GM18511 (cell line): ENCODE results near the gene TANGO6.

ENCODE experiments used
- ATAC-seq: cut with Tn5 transposase; IDR thresholded peaks from one replicate; pipeline ENCODE4 v1.9.1; 2021; ENCODE audit warnings: mild to moderate bottlenecking, moderate library complexity; ENCODE audit not compliant: unreplicated experiment

TANGO6 gene

DNA sequence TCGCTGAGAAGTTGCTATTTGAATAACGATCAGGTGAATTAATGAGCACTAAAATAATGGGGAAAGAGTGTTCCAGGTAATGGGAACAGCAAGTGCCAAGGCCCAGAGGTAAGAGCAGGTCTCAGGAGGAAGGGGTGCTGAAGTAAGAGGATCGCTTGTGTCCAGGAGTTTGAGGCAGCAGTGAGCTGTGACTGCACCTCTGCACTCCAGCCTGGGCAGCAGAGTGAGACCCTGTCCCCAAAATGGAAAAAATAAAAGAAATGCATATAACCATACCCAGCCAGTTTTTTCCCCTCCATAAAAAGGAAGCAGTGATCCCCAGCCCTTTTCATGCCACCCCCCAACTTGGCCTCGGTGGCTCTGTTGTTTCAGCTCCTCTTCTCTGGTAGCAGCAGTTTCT is 245.4 kb downstream of the TANGO6 start:
- ATAC-seq = no peak

DNA sequence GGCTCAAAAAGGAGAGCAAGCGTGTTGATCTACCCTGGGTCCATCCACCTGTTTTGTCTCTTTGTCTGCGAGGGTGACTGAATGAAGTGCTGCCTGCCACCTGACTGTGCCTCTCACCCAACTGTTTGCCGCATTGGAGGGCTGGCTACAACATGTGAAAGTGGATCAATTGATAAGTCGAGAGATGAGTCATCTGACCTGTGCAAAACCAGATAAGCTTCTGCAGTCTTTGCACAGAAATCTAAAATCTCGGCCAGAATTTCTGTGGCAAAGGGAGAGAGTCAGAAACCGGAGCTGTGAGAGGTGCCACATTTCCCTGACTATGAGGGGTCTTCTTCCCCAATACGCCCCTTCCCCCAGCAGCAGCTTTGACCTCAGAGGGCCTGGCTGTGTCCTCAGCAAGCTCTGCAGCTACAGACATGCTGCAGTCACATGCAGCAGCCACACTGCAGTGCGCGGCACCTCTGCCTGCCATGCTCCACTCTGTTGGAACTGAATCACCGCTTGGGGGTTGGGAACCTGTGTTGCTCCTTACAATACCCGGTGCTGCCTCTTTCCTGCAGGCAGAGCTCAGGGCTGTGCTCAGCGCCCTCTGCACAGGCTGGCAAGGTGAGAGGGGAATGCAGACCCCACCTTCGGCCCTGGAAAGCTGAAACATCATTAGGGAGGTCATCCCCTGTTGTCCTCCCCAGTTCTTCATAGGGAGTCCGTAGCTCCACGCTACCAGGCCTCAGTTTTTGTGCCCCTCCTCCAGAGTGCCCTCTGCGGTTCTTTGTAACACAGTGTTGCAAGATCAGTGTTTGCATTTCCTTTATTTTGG is 246.0 kb downstream of the TANGO6 start:
- ATAC-seq = no peak

DNA sequence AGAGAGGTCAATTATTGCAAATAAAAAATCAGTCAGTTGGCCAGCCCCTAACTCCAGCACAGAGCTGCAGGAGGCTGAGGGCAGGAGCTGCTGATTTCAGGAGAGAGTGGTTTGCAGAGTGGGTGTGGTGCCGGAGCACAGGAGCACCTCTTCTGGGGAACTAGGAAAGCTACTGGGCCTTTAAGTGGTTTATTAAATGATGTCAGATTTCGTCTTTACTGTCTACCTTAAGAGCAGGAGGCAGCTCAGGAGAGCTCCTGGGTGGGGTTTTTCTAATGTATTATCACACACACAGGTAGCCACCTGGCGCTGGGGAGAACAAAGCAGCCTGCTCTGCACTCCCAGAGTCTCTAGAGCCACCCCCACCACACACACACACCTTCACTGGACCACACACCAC is 250.6 kb downstream of the TANGO6 start:
- ATAC-seq = no peak

DNA sequence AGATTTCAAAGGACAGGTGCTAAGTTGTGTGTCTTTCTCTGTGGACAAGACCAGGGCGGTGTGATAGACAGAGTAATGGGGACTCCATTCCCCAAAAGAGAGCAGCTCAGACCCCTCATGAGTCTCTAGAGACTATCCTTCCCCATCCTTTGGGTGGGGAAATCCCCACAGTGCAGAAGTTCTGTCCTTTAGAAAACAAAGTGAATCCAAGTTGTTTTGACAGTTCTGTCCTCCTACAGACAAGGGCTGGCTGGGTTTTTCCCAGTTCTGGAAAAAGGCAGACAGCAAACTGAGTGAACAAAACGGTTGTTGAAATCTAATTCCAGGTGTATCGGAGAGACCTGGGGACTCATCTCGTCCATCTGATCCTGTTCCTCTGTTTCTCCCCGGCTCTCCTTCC is 251.2 kb downstream of the TANGO6 start:
- ATAC-seq = no peak

DNA sequence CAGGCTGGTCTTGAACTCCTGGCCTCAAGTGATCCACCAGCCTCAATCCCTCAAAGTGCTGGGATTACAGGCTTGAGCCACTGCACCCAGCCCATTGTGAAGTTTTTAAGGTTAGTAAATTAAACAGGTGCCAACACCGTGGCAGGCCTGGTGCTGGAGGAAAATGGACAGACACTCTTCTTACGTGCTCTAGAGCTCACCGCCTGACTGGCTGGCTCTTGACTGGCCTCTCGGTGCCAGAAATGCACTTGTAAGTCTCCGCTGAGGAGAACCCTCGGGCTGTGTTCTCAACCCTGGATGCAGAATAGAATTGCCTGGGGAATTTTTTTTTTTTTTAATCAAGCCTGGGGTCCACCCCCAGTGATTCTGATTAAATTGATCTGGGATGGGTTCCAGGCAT is 251.9 kb downstream of the TANGO6 start:
- no peak for ATAC-seq

DNA sequence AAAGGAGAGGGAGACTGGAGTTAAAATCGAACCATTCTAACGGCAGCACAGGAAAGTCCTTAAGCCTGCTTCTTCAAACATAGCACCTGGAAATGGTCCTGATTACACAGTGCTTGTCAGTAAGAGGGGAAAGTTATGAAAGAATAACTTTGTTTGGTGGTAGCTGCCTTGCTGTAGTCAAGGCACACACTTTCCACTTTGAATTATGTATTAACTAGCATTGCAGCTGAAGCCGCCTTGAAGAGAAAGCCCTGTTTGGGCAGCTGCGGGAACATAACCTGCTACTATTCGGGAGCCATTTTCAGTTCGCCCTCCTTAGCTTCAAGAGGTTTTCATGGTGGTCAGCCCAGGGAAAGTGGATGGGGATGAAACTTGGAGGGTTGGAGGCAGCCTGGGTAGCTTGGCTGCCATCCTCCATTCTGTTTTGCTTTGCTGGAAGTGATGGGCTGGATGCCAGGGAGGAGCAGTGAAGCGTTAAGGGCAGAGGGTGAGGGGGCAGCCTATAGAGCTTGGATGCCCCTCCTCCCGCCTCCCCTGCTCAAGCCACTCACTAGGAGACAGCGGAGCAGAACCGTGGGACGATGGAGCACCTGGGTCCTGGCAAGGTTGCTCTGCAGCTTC is 256.9 kb downstream of the TANGO6 start:
- no peak for ATAC-seq

DNA sequence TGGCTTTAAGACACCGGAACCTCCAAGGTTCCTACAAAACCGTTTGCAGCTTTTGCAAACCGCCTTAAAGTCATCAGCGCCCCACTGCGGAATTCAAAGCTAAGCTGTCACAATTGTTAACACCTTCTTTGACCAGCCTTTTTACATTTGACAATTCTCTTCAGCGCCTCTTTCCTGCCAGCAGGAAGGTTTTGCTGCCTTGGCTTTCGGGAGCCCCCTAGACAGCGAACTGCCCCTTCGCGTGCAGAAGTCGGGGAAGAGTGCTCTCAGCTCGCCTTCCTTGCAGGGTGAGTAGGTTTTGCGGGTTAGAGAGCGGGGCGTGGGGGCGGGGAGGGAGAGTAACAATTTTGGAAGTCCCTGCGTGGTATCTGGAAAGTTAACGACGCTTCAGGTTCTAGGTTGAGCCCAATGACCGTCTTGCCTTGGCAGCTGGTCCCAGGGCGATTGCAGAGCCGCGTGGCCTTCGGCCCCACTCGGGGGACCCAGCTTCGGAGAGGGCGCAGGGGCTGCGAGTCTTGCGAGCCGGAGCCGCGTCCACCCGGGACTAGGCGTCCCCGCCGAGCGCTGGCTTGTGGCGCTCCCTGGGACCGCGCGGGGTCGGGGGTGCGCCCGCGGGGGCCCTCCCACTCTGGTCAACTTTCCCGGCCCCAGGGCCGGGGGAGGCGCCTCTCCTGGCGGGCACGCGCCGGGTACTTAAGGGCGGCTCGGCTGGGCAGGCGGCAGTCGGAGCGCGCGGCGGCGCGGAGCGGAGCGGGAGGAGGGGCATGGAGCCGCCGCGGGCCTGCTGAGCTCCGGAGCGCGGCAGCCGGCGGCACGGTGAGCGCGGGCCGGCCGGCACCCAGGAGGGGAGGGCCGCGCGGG is 262.4 kb downstream of the TANGO6 start, which contains the start of gene HAS3:
Gene HAS3 (plus strand): TSS at position 153 of the 861 bp plus-strand sequence. CDS start 3,743 bp downstream, outside the sequence.
- no peak for ATAC-seq

DNA sequence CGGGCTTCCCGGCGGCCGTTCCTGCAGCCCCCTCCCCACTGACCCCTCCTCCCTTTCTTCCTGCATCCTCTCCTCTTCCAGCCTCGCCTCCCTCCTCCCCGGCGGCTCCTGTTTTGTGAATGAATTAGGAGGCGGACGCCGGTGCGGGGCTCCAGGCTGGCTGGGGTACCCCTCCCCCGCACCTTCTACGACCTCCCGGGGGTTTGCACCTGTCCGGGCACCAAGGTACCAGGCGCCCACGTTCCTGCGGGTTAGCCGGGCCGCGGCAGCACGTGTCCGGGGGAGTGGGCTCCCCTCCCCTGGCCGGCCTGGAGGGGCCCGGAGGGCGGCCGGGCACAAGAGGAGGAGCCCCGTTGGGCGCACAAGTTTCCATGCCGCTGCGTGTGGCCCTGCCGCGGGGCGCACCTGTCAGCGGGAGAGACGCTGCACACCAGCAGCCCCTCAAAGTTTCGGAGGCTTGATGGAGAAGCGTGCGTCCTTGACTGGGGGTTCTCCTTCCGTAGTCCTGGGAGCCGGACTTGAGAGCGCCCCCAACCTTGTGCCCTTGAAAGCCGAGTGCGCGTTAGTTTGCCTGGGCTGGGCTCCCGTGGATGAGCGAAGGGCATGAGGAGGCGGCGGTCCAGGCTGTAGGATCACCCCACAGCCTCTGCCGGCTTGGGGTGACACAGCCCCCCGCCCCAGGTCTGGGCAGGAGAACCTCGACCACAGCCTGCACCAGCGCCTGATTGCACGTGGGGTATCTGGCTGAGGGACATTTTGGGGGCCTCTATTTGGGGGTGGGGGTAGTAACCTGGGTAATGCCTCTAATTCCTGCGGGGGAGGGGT is 263.4 kb downstream of the TANGO6 start:
- ATAC-seq = no peak

DNA sequence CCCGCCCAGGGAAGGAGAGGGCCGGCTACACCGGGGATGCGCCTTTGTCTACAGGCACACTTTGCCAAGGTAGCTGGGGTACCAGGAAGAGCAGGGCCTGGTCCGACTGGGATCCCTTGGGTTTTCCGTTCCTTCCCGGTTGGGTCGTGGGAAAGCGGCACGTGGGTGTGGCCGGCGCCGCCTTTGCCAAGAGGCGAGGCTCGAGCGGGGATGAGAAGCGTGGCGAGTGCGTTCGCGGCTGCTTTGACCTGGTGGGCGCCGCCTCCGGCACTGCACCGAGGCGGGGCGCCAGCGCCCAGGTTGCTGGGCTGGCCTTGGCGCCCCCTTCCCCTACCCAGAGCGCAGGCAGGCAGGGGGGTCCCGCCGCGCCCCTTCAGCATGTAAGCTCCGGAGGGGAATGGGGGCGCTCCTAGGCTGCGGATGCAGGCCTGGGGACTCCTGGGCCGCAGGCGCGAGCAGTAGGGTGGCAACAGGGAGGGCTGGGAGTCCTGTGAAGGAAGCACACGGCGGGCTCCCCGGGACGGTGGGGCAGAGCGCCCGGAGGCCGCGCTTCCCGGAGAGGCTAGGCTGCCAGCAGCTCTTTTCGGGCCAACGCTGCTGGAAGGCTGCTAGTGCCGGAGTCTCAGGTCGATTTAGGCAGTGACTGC is 264.1 kb downstream of the TANGO6 start:
- no peak for ATAC-seq

DNA sequence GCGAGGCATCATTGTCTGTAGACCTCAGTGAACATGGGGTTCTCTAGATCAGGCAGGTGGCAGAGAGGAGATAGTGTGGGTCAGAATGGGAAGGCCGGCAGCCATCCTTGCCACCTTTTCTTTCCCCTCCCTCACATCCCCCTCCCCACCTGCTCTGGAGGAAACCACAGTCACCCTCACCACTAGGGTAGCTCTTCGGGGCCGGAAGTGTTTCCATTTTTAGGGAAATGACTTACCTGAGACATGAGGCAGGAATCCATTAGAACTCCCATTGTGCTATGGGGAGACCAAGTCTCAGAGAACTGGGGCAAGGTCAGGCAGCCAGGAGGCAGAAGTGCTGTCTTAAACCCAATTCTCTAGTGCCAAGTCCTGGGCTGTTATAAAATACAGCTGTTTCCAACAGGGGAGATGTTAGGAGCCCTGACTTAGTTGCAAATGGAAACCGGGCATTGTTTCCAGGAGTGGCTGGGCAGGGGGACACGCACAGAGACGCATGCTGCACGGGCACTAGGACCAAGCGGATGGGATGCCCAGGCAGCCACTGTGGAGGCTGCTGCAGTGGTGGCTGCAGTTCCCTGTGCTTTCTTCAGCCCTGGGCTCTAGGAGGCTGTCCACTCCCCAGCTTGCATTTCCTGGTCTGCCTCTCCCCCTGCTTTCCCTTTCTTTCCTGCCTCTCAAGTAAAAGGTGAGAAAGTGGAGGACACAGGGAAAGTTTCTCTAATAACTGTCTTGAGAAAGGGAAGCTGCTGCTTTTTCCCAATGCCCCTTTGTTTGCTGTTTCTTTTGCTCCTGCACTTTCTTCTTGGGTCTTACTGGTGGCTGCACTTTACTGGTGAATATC is 265.0 kb downstream of the TANGO6 start:
- no peak for ATAC-seq

DNA sequence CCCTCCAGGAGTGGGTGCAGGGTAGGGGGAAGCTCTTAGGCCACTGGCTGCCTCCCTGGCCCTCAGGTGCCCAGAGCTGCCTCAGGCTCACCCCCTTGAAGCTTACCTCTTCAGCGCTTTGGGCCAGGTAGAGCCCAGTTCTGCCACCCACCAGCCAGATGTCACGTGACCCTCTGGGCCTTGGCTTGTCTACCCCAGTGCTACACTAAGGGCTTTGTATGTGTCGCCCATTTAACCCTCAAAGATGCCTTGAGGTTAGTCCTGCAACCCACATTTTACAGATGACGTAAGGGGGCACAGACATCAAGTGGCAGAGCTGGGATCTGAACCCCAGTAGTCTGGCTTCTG is 265.5 kb downstream of the TANGO6 start:
- ATAC-seq = no peak

DNA sequence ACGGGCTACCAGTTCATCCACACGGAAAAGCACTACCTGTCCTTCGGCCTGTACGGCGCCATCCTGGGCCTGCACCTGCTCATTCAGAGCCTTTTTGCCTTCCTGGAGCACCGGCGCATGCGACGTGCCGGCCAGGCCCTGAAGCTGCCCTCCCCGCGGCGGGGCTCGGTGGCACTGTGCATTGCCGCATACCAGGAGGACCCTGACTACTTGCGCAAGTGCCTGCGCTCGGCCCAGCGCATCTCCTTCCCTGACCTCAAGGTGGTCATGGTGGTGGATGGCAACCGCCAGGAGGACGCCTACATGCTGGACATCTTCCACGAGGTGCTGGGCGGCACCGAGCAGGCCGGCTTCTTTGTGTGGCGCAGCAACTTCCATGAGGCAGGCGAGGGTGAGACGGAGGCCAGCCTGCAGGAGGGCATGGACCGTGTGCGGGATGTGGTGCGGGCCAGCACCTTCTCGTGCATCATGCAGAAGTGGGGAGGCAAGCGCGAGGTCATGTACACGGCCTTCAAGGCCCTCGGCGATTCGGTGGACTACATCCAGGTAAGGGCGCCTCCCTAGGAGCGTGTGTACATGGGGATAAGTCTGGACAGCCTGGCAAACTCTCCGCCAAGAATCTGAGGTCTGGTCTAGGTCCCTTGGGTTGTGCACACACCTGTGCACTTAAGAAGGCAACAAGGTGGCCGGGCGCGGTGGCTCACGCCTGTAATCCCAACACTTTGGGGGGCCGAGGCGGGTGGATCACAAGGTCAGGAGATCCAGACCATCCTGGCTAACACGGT is 266.3 kb downstream of the TANGO6 start:
- no peak for ATAC-seq

DNA sequence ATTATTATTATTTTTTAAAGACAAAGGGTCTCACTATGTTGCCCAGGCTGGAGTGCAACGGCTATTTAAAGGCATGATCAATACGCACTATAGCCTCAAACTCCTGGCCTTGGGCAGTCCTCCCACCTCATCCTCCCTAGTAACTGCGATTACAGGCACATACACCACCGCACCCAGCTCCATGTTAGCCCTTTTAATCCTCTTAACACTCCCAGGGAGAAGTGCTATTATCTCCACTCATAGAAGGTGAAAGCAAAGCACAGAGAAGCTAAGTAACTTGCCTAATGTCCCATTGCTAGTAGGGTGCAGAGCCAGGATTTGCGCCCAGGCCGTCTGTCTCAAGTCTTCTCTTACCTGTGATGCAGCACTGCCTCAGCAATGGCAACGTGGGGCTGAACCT is 267.1 kb downstream of the TANGO6 start:
- no peak for ATAC-seq

DNA sequence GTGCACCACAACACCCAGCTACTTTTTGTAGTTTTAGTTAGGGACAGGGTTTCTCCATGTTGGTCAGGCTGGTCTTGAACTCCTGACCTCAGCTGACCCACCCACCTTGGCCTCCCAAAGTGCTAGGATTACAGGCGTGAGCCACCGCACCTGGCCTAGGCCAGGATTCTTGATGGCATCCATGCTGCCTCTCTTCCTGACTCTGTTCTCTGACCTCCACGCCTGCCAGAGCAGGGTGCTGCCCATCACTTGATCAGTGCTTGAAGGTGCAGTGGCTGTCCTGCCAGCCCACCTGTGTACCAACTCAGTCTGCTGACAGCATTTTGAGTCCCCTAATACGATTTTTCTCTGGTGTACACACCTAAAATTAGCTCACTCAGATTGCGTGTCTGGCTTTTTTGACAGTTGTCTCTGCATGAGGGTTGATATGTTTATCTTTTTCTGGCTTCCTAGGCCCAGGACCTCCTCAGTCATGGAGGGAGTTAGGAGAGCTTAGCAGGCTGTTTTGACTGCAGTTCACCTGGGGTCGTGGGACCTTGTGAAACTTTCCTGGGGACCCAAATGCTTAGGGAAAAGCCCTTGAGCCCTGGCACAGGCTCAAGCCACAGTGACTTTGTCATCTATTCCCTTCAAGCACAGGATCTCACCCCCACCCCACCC is 268.0 kb downstream of the TANGO6 start:
- no peak for ATAC-seq

DNA sequence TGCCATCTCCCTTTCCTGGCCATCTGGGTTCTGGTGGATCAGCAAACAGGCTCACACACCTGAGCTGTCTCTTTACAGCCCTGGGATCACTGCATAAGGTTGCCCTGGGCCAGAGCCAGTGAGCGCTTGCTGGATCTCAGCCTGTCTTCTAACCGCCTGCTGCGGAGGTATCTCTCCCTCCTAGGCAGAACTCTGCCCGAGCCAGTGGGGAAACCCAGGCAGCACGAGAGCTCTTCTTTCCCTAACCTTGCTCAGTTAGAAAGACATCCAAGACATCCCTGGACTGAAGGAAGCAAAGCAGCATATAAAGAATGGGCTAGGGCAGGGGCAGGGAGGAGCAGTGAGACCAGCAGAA is 268.5 kb downstream of the TANGO6 start:
- no peak for ATAC-seq

DNA sequence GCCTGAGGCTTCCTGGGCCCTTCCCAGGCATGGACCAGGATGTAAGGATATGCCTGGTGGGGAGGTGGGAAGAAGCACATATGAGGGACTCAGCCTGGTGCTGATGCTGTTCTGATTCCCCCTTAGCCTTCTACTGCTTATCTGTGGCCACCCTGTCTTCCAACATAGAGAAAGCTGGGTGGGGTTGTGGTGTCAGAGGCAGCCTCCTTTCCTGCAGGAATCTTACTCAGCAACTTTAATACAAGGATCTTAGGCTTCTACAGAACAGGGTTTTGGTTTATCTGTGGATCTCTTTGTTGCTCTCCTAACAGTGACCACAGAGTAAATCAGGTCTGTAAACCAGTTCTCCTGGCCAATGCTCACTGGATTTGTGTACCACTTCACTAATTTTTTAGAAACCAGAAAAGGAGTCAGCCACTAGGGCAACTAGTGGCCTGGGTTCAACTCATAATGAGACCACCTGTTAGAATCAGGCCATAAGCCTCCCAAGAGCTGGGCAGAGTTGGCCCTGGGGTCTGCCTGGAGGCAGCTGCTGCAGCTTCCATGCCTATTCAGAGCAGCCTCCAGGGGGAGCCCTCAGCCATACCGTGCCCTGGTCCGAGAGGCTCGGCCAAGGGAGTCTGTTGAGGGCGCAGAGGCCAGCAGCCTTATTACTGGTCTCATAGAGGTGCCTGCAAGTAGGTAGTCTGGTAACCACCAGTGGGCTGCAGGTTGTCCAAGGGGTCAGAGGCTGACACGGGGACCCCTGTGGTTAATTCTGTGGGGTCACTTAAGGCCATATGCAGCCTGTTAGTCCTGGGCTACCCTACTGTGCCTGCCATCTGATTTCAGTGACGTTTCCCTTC is 269.2 kb downstream of the TANGO6 start:
- ATAC-seq = no peak

DNA sequence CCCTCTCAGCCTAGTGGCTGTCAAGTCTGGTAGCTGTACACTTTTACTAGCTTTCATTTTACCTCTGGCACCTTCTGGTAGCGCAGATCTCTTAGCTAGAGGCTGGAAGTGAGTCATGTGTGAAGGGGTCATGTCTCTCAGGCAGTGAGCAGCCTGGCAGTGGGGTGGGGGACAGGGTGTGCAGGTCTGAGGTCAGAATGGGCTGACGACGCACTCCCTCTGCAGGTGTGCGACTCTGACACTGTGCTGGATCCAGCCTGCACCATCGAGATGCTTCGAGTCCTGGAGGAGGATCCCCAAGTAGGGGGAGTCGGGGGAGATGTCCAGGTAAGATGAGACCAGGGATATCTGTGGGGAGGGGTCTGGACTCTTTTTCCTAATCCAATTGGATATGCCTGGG is 269.9 kb downstream of the TANGO6 start:
- no peak for ATAC-seq
